ENCODE results near the gene CCDC171. TPM values are rescaled to one million over a fixed set of nuclear protein-coding genes. Genes with fewer than 3 reads are reported as not detected.
"Not testable (repeated sequence)": the region's sequence is repeated elsewhere in the genome, so short reads cannot be mapped to it uniquely, and the experiment has no call there.

CCDC171 gene
- total RNA-seq, 1 donor from 2014 or later: 3.3 TPM

DNA sequence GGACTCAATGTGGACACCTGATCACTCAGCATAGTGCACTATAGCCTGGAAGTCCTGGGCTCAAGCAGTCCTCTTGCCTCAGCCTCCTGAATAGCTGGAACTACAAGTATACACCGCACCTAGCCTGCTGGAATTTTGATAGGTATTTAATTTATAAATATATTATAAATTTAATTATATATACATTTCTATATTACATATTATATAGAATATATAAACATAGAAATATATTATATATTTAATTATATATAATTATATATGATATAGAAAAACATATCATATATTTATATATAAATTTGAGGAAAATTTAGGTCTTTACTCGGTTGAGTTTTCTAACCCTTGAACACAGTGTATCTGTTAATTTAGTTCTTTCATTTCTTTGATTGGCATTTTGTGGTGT lies 26.9 kb upstream of the CCDC171 start:
- TF ChIP-seq, protein P1, sequence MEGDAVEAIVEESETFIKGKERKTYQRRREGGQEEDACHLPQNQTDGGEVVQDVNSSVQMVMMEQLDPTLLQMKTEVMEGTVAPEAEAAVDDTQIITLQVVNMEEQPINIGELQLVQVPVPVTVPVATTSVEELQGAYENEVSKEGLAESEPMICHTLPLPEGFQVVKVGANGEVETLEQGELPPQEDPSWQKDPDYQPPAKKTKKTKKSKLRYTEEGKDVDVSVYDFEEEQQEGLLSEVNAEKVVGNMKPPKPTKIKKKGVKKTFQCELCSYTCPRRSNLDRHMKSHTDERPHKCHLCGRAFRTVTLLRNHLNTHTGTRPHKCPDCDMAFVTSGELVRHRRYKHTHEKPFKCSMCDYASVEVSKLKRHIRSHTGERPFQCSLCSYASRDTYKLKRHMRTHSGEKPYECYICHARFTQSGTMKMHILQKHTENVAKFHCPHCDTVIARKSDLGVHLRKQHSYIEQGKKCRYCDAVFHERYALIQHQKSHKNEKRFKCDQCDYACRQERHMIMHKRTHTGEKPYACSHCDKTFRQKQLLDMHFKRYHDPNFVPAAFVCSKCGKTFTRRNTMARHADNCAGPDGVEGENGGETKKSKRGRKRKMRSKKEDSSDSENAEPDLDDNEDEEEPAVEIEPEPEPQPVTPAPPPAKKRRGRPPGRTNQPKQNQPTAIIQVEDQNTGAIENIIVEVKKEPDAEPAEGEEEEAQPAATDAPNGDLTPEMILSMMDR (IDR thresholded peaks at IDR 0.05; ENCODE audit: insufficient read depth, low read length, poor library complexity, severe bottlenecking): no peak
- Histone ChIP-seq H3K27me3 (ENCODE audit: control insufficient read depth, insufficient read depth, low read length) (no peaks in the 10 kb centered on the region), H3K36me3 (ENCODE audit: control insufficient read depth, insufficient read depth, low read length) (no peaks in the 10 kb centered on the region), H3K4me3 (ENCODE audit: low read depth, low read length) (no peak overlapping the region)
- no peak for DNase-seq (ENCODE audit: low read depth)

DNA sequence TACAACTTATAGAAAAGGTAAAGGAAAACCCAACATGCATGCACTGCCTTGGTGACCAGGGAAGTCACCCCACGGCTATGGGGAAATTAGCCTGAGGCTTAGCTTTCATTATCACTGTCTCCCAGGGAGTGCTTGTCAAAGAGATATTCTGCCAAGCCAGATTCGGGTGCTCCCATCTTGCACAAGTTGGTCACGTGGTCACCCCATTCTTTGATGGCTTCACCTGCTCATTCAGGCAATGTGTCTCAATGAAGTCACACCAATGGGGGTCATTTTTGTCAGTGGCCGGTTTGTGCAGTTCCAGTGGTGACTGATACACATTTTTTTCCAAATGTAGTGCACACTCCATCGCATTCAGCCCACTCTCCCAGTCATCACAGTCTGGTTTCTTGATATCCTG lies 25.8 kb upstream of the CCDC171 start:
- not testable (repeated sequence) for H3K4me3 ChIP-seq (ENCODE audit: low read depth, low read length); H3K36me3 ChIP-seq (ENCODE audit: control insufficient read depth, insufficient read depth, low read length); H3K27me3 ChIP-seq (ENCODE audit: control insufficient read depth, insufficient read depth, low read length); DNase-seq (ENCODE audit: low read depth)

DNA sequence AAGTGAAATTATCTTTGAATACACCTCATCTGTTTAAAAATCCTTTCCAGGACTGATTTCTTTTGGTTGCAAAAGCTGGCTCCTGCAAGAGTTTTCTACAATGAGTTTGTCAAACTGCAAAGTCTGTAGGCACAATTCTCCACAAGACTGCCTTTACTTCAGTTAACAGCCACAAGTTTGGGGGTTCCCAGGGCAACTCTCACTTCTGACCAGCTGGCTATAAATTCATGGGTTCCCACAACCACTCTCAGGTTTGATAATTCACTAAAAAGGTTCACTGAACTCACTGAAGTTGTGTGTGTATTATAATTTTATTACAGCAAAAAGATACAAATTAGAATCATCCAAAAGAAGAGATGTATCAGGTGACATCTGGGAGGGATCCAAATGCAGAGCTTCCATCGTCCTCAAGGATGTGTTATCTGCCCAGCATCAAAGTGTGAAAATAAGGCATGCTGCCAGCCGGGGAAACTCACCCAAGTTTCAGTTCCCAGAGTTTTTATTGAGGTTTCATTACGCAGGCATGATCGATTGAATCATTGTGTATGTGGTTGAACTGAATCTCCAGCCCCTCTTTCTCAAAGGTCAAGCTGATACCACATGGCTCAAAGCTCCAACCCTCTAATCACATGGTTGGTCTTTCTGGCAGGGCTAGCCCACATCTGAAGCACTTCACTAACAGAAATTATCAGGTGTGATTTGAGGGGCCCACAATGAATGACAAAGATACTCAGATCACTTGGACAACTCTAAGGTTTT lies 23.1 kb upstream of the CCDC171 start:
- Histone ChIP-seq H3K4me3 (ENCODE audit: low read depth, low read length) (no peak overlapping the region), H3K27me3 (ENCODE audit: control insufficient read depth, insufficient read depth, low read length) (no peaks in the 10 kb centered on the region), H3K36me3 (ENCODE audit: control insufficient read depth, insufficient read depth, low read length) (no peaks in the 10 kb centered on the region)
- DNase-seq (ENCODE audit: low read depth): no peak
- TF ChIP-seq, protein P1 (IDR thresholded peaks at IDR 0.05; ENCODE audit: insufficient read depth, low read length, poor library complexity, severe bottlenecking): no peak

DNA sequence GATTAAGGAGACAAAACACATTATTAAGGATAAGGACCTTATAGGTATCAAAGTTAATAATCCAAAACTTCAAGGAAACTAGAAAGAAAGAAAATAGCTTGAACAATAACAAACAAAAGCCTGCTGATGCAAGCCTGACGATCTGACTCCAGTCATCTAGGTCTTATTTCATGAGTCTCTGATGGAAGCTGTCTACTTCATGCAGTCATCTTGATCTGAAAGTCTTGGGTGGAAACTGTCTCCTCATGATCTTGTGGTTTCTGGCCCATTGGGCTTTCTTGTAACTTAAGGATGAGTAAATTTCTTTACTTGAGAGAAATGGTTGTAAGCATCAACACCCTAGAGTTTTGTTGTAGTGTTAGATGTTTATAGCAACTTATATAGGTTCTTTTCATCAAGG lies 21.5 kb upstream of the CCDC171 start:
- Histone ChIP-seq H3K27me3 (ENCODE audit: control insufficient read depth, insufficient read depth, low read length) (no peaks in the 10 kb centered on the region), H3K36me3 (ENCODE audit: control insufficient read depth, insufficient read depth, low read length) (no peaks in the 10 kb centered on the region), H3K4me3 (ENCODE audit: low read depth, low read length) (no peak overlapping the region)
- TF ChIP-seq, protein P1 (IDR thresholded peaks at IDR 0.05; ENCODE audit: insufficient read depth, low read length, poor library complexity, severe bottlenecking): no peak
- no peak for DNase-seq (ENCODE audit: low read depth)

DNA sequence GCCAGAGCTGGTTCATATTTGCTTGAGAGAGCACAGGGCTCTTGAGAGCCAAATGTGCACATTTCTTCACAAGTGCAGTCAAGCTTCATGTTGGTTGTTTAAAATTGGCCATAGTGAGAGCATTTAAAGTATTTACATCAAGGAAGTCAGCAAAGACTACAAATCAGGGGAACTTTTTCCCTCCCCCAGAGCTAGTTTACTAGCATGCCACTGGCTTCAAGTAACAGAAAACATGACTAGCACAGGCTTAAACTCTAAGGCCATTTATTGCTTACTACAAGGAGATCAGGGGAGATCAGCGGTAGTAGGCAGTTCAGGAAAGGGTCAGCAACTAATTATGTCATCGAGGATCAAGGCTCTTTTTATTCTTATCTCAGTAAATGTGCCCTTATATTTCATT lies 11.0 kb upstream of the CCDC171 start:
- Histone ChIP-seq H3K4me3 (ENCODE audit: low read depth, low read length) (no peak overlapping the region), H3K36me3 (ENCODE audit: control insufficient read depth, insufficient read depth, low read length) (no peaks in the 10 kb centered on the region), H3K27me3 (ENCODE audit: control insufficient read depth, insufficient read depth, low read length) (no peaks in the 10 kb centered on the region)
- DNase-seq (ENCODE audit: low read depth): no peak
- TF ChIP-seq, protein P1 (IDR thresholded peaks at IDR 0.05; ENCODE audit: insufficient read depth, low read length, poor library complexity, severe bottlenecking): no peak

DNA sequence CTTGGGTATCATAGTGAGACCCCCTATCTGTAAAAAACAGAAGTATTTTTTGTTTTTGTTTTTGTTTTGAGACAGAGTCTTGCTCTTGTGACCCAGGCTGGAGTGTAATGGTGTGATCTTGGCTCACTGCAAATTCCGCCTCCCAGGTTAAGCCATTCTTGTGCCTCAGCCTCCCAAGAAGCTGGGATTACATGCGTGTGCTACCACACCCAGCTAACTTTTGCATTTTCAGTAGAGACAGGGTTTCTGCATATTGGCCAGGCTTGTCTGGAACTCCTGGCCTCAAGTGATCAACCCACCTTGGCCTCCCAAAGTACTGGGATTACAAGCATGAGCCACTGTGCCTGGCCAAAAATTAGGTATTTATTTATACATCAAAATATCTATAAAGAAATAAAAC lies 10.2 kb upstream of the CCDC171 start:
- no peak overlapping the region for H3K4me3 ChIP-seq (ENCODE audit: low read depth, low read length)
- no peak for DNase-seq (ENCODE audit: low read depth)
- no peaks in the 10 kb centered on the region for H3K36me3 ChIP-seq (ENCODE audit: control insufficient read depth, insufficient read depth, low read length)
- TF ChIP-seq, protein P1 (IDR thresholded peaks at IDR 0.05; ENCODE audit: insufficient read depth, low read length, poor library complexity, severe bottlenecking): no peak
- H3K27me3 ChIP-seq (ENCODE audit: control insufficient read depth, insufficient read depth, low read length): no peaks in the 10 kb centered on the region
